HepG2 (cell line): ENCODE results near the gene PNKD. TPM values are rescaled to one million over a fixed set of nuclear protein-coding genes. Genes with fewer than 3 reads are reported as not detected.

ENCODE experiments used
- AGO1 ChIP-seq: fragments of 200-400 bp; formaldehyde crosslinking; IDR thresholded peaks from 2 replicates; pipeline ENCODE4 v1.6.1; 2017; ENCODE audit warnings: mild to moderate bottlenecking, low read depth, low read length, moderate library complexity; ENCODE audit not compliant: poor library complexity, severe bottlenecking
- BCL3 ChIP-seq: sonication (generic); formaldehyde crosslinking; IDR thresholded peaks from 2 replicates; pipeline ENCODE4 v1.5.1; 2020; ENCODE audit warnings: mild to moderate bottlenecking, missing genetic modification reagents, moderate library complexity
- BHLHE40 ChIP-seq: IDR thresholded peaks from 2 replicates; pipeline ENCODE4 v1.6.1; 2011; ENCODE audit warnings: low read length, improper control_type of control experiment
- CC2D1A ChIP-seq: sonication (generic); formaldehyde crosslinking; IDR thresholded peaks from 2 replicates; pipeline ENCODE4 v1.8.1; 2023; ENCODE audit warnings: mild to moderate bottlenecking, missing genetic modification reagents
- HDAC1 ChIP-seq: sonication (generic); formaldehyde crosslinking; IDR thresholded peaks from 2 replicates; pipeline ENCODE4 v1.5.1; 2020; ENCODE audit warnings: mild to moderate bottlenecking, missing genetic modification reagents
- POLR2AphosphoS5 ChIP-seq: IDR thresholded peaks from 2 replicates; pipeline ENCODE4 v1.6.1; 2012; ENCODE audit warnings: low read depth, low read length
- RBFOX2 ChIP-seq: fragments of 200-400 bp; formaldehyde crosslinking; IDR thresholded peaks from 2 replicates; pipeline ENCODE4 v1.6.1; 2017; ENCODE audit warnings: low read depth, mild to moderate bottlenecking, low read length
- RFX1 ChIP-seq: fragments of 450-650 bp; IDR thresholded peaks from 2 replicates; pipeline ENCODE4 v1.6.1; 2017
- SNAPC5 ChIP-seq: sonication (generic); formaldehyde crosslinking; IDR thresholded peaks from 2 replicates; pipeline ENCODE4 v1.8.1; 2023; ENCODE audit warnings: mild to moderate bottlenecking, missing genetic modification reagents, borderline replicate concordance
- SOX5 ChIP-seq: IDR thresholded peaks from 2 replicates; pipeline ENCODE4 v1.6.1; 2016; ENCODE audit warnings: borderline replicate concordance
- TERF1 ChIP-seq: sonication (generic); formaldehyde crosslinking; IDR thresholded peaks from 2 replicates; pipeline ENCODE4 v1.8.0; 2022; ENCODE audit warnings: mild to moderate bottlenecking, missing genetic modification reagents, moderate library complexity
- THRA ChIP-seq: sonication (generic); formaldehyde crosslinking; IDR thresholded peaks from 2 replicates; pipeline ENCODE4 v1.4.0; 2020; ENCODE audit warnings: missing genetic modification reagents, borderline replicate concordance
- TOPORS ChIP-seq: sonication (generic); formaldehyde crosslinking; IDR thresholded peaks from 2 replicates; pipeline ENCODE4 v1.8.0; 2023; ENCODE audit warnings: mild to moderate bottlenecking, missing genetic modification reagents
- ZNF232 ChIP-seq: sonication (generic); formaldehyde crosslinking; IDR thresholded peaks from 2 replicates; pipeline ENCODE4 v1.4.0; 2020; ENCODE audit warnings: missing genetic modification reagents, borderline replicate concordance
- ZNF513 ChIP-seq: sonication (generic); formaldehyde crosslinking; conservative IDR thresholded peaks from 2 replicates; pipeline ENCODE4 v1.5.0; 2020; ENCODE audit warnings: missing genetic modification reagents
- ZNF747 ChIP-seq: sonication (generic); formaldehyde crosslinking; IDR thresholded peaks from 2 replicates; pipeline ENCODE4 v1.8.1; 2023; ENCODE audit warnings: missing genetic modification reagents, mild to moderate bottlenecking, borderline replicate concordance
- ZNF772 ChIP-seq: sonication (generic); formaldehyde crosslinking; IDR thresholded peaks from 2 replicates; pipeline ENCODE4 v1.5.0; 2020; ENCODE audit warnings: mild to moderate bottlenecking, missing genetic modification reagents
- ZNF776 ChIP-seq: sonication (generic); formaldehyde crosslinking; IDR thresholded peaks from 2 replicates; pipeline ENCODE4 v1.4.0; 2020; ENCODE audit warnings: mild to moderate bottlenecking, missing genetic modification reagents
- polyA plus RNA-seq, 8 experiments: library from polyadenylated mRNA; depleted of rRNA in 3 of 8; stranded (reverse) in 7 of 8; unstranded in 1 of 8; fragments of >200 nt; fragmentation: Illumina TruSeq in 4 of 8; extraction: Trizol in 4 of 8; gene quantifications; 2 replicates each; pipeline versions ENCODE4 v1.2.1 to v1.2.3, GENCODE V29; 2011 to 2016; ENCODE audit warnings: low read depth in 4 of 8, missing spikeins in 1 of 8, mixed read lengths in 1 of 8; ENCODE audit not compliant: insufficient read depth in 1 of 8
- total RNA-seq, 5 experiments: library from RNA; depleted of rRNA; stranded (reverse); fragments of >200 nt; fragmentation: Illumina TruSeq; extraction: Trizol; gene quantifications; 2 replicates each; pipeline ENCODE4 v1.2.3, GENCODE V29; 2016; ENCODE audit warnings: low read depth in 1 of 5

Gene PNKD
- total and polyA plus RNA-seq, 2 of the 13 experiments (the other 11 are each of a cell fraction or from before 2014, with no cell fraction given) = 55.9 to 80.4 TPM

GRCh38 chr2:218322768-218323525 lies 52.6 kb downstream of the PNKD start (continued):
- peak; percentile 61; the same call in 1 of the 2 replicates for TF ChIP-seq CC2D1A
- TF ChIP-seq THRA = peak; percentile 2; the same call in 1 of the 2 replicates
- TF ChIP-seq AGO1 = peak; percentile 30
- TF ChIP-seq TERF1 (CRISPR knock-in tag) = no peak
- 0 out of 2 replicates have a peak, but pooled peaks have one; percentile 33 for TF ChIP-seq TOPORS (CRISPR knock-in tag)
- peak; percentile 19; the same call in 1 of the 2 replicates for TF ChIP-seq ZNF776 (CRISPR knock-in tag)
- peak; percentile 81 for TF ChIP-seq POLR2AphosphoS5
- peak; percentile 84 for TF ChIP-seq HDAC1 (CRISPR knock-in tag)
- TF ChIP-seq ZNF513 (CRISPR knock-in tag) = peak; percentile 41; the same call in 1 of the 2 replicates
- peak; percentile 89 for TF ChIP-seq RFX1
- peak; percentile 59; the same call in 1 of the 2 replicates for TF ChIP-seq BCL3 (CRISPR knock-in tag)
- TF ChIP-seq BHLHE40 = peak; percentile 74
- TF ChIP-seq SOX5 (CRISPR knock-in tag) = peak; percentile 14
- TF ChIP-seq ZNF772 = peak; percentile 20; the same call in 1 of the 2 replicates
- TF ChIP-seq ZNF747 (CRISPR knock-in tag) = peak; percentile 81; the same call in 1 of the 2 replicates
- no peak for TF ChIP-seq SNAPC5
- peak; percentile 90 for TF ChIP-seq RBFOX2
- TF ChIP-seq ZNF232 = 0 out of 2 replicates have a peak, but pooled peaks have one; percentile 34
